SK-N-SH (cell line): Measurements from ENCODE around the gene CLN3. TPM values are rescaled to one million over a fixed set of nuclear protein-coding genes. Genes with fewer than 3 reads are reported as not detected.

Source experiments
- CTCF ChIA-PET: fragments of 300-600, 350-600 bp; formaldehyde crosslinking; extraction: SDS; loops from one replicate; lab custom pipeline; 2021; lab: Yijun Ruan, JAX
- POLR2A ChIA-PET: fragments of 350-600 bp; sonication (Branson Sonifier 250); formaldehyde crosslinking; extraction: SDS; loops from one replicate; lab custom pipeline; 2020; ENCODE audit warnings: antibody characterized with exemption, inconsistent platforms; lab: Yijun Ruan, JAX
- DNase-seq: peaks from one replicate; pipeline ENCODE4 v3.0.0; 2012
- H2AFZ ChIP-seq: fragments of 200-600 bp; sonication (generic); 2 replicates; pipeline ENCODE4 v1.8.1; 2016; ENCODE audit warnings: antibody characterized with exemption, mild to moderate bottlenecking, low read depth
- H3F3A ChIP-seq: fragments of 200-600 bp; sonication (generic); replicated peaks from 2 replicates; pipeline ENCODE3; 2016; ENCODE audit warnings: antibody characterized with exemption, mild to moderate bottlenecking; ENCODE audit not compliant: insufficient read depth
- H3K27ac ChIP-seq, 2 experiments: fragments of 200-500 bp in 1 of 2; fragments of 200-600 bp in 1 of 2; sonication (Bioruptor generic) in 1 of 2; sonication (generic), shearing (Covaris generic) in 1 of 2; 2 replicates each; pipeline versions ENCODE4 v1.5.1 to v1.6.1; 2014 to 2016; ENCODE audit warnings: low read depth in 2 of 2, inconsistent platforms in 1 of 2, low read length in 1 of 2, mild to moderate bottlenecking in 1 of 2, mixed read lengths in 1 of 2
- H3K27me3 ChIP-seq: fragments of 200-600 bp; sonication (generic), shearing (Covaris generic); 2 replicates; pipeline ENCODE4 v1.6.1; 2016; ENCODE audit warnings: mixed run types; ENCODE audit not compliant: insufficient read depth
- H3K36me3 ChIP-seq, 2 experiments: fragments of 200-500 bp in 1 of 2; fragments of 200-600 bp in 1 of 2; sonication (Bioruptor generic) in 1 of 2; sonication (generic) in 1 of 2; replicated peaks in 1 of 2; 2 replicates each; pipeline versions ENCODE3 to v1.5.1; 2014 to 2016; ENCODE audit warnings: low read length in 1 of 2, mild to moderate bottlenecking in 1 of 2; ENCODE audit not compliant: insufficient read depth in 2 of 2, control insufficient read depth in 1 of 2
- H3K4me1 ChIP-seq, 2 experiments: fragments of 200-500 bp in 1 of 2; fragments of 200-600 bp in 1 of 2; sonication (Bioruptor generic) in 1 of 2; sonication (generic), shearing (Covaris generic) in 1 of 2; 2 replicates each; pipeline versions ENCODE4 v1.5.1 to v1.6.1; 2014 to 2016; ENCODE audit warnings: low read depth in 1 of 2, low read length in 1 of 2, mixed run types in 1 of 2; ENCODE audit not compliant: insufficient read depth in 2 of 2, control insufficient read depth in 1 of 2
- H3K4me2 ChIP-seq: fragments of 200-600 bp; sonication (generic), shearing (Covaris generic); 2 replicates; pipeline ENCODE4 v1.6.1; 2017; ENCODE audit warnings: mixed run types
- H3K4me3 ChIP-seq, 2 experiments: fragments of 200-500 bp in 1 of 2; fragments of 200-600 bp in 1 of 2; sonication (Bioruptor generic) in 1 of 2; sonication (generic), shearing (Covaris generic) in 1 of 2; 2 replicates each; pipeline versions ENCODE4 v1.5.1 to v1.8.1; 2014 to 2016; ENCODE audit warnings: low read depth in 2 of 2, inconsistent platforms in 1 of 2, low read length in 1 of 2, mild to moderate bottlenecking in 1 of 2, mixed read lengths in 1 of 2, moderate library complexity in 1 of 2
- H3K79me2 ChIP-seq: fragments of 200-600 bp; sonication (generic); 2 replicates; pipeline ENCODE4 v1.8.1; 2017; ENCODE audit warnings: mild to moderate bottlenecking; ENCODE audit not compliant: insufficient read depth
- H3K9ac ChIP-seq: fragments of 200-600 bp; sonication (generic); 2 replicates; pipeline ENCODE4 v1.6.1; 2017; ENCODE audit warnings: mixed run types
- H3K9me2 ChIP-seq: fragments of 200-600 bp; sonication (generic); 2 replicates; pipeline ENCODE4 v1.6.1; 2017; ENCODE audit warnings: mixed run types
- H3K9me3 ChIP-seq: fragments of 200-600 bp; sonication (generic); 2 replicates; pipeline ENCODE4 v1.6.1; 2017; ENCODE audit warnings: mixed run types, mild to moderate bottlenecking, moderate library complexity
- H4K20me1 ChIP-seq: fragments of 200-600 bp; sonication (generic); 2 replicates; pipeline ENCODE4 v1.6.1; 2017; ENCODE audit warnings: mild to moderate bottlenecking, mixed run types; ENCODE audit not compliant: insufficient read depth
- CHD2 ChIP-seq: fragments of 150-350 bp; IDR thresholded peaks from 2 replicates; pipeline ENCODE4 v1.6.1; 2018; ENCODE audit warnings: low read length; ENCODE audit not compliant: partially characterized antibody
- EP300 ChIP-seq, 2 experiments: IDR thresholded peaks; 2 replicates each; pipeline versions ENCODE4 v1.4.0 to v1.6.1; 2012; ENCODE audit warnings: borderline replicate concordance in 1 of 2, low read depth in 1 of 2, low read length in 1 of 2
- GABPA ChIP-seq: IDR thresholded peaks from 2 replicates; pipeline ENCODE4 v1.4.0; 2012; ENCODE audit warnings: low read depth, mild to moderate bottlenecking
- MAX ChIP-seq: IDR thresholded peaks from 2 replicates; pipeline ENCODE4 v1.4.0; 2012; ENCODE audit warnings: low read depth
- NFIC ChIP-seq: IDR thresholded peaks from 2 replicates; pipeline ENCODE4 v1.4.0; 2012; ENCODE audit warnings: borderline replicate concordance
- NRF1 ChIP-seq: IDR thresholded peaks from 2 replicates; pipeline ENCODE4 v1.6.1; 2012; ENCODE audit warnings: low read depth, mild to moderate bottlenecking, low read length
- PBX3 ChIP-seq: IDR thresholded peaks from 2 replicates; pipeline ENCODE4; 2012
- RXRA ChIP-seq: IDR thresholded peaks from 2 replicates; pipeline ENCODE4 v1.4.0; 2012; ENCODE audit warnings: low read depth, mild to moderate bottlenecking, borderline replicate concordance
- TAF1 ChIP-seq: IDR thresholded peaks from 2 replicates; pipeline ENCODE4 v1.6.1; 2012; ENCODE audit warnings: low read depth, mild to moderate bottlenecking, low read length, moderate library complexity, borderline replicate concordance
- TCF12 ChIP-seq: IDR thresholded peaks from 2 replicates; pipeline ENCODE4 v1.4.0; 2012
- WGBS: methylation state at CpG from one replicate; pipeline ENCODE4 v1.1.6; 2017; ENCODE audit warnings: low lambda C conversion rate; 5-methylcytosine and 5-hydroxymethylcytosine counted together
- polyA plus RNA-seq, 3 experiments: library from polyadenylated mRNA; depleted of rRNA; stranded (reverse); fragments of >200 nt; gene quantifications; 2 replicates each; pipeline ENCODE4 v1.2.3, GENCODE V29; 2012
- TF ChIP-seq, protein P1 (sequence below): fragments of 150-350 bp; IDR thresholded peaks from 2 replicates; pipeline ENCODE4 v1.6.1; 2016; ENCODE audit warnings: mild to moderate bottlenecking, low read depth, low read length

CLN3 gene
- polyA plus RNA-seq, 1 of the 3 experiments (the other 2 are of a cell fraction): 18.5 TPM

DNA sequence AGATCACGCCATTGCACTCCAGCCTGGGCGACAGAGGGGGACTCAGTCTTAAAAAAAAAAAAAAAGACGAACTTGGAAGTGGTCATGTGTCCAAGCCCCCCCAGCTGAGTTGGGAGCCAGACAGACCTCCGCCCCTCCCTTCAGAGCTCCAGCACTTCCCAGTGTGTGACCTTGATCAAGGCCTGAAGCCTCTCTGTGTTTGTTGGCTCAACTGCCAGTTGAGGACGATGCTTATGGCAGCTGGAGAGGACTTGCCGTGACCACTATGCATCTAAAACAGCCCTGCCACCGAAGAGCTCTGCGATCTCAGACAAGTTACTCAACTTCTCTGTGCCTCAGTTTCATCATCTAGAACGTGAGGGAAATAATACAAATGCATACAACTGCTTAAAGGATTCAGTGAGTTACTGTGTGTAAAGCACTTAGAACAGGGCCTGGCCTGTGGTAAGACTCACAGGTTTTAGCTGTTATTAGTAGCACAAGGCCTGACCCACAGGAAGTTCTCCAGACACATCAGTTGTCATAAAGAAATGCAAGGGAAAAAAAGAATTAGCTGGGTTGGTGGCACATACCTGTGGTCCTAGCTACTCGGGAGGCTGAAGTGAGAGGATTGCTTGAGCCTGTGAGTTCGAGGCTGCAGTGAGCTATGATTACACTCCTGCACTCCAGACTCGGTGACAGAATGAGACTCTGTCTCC is 21.8 kb upstream of the CLN3 start:
- 78% methylated on average over 12 of the region's 12 CpGs for WGBS
- Histone ChIP-seq H3F3A (no peaks in the 10 kb centered on the region), H3K4me3 (no peak overlapping the region), H3K4me2 (no peak overlapping the region), H3K4me1 (no peaks in the 10 kb centered on the region), H3K36me3 (no peaks in the 10 kb centered on the region), H3K9me2 (no peaks in the 10 kb centered on the region), H3K79me2 (no peaks in the 10 kb centered on the region), H3K27me3 (no peaks in the 10 kb centered on the region), H2AFZ (no peak overlapping the region), H3K27ac (no peak overlapping the region), H3K9ac (no peak overlapping the region), H4K20me1 (no peaks in the 10 kb centered on the region), H3K9me3 (no peaks in the 10 kb centered on the region)
- ChIA-PET CTCF (no interaction called here), POLR2A (no interaction called here)
- TF ChIP-seq TAF1: no peak
- TF ChIP-seq CHD2: no peak
- TF ChIP-seq TCF12: no peak
- TF ChIP-seq PBX3: no peak
- TF ChIP-seq NFIC: no peak
- no peak for TF ChIP-seq MAX
- no peak for TF ChIP-seq RXRA
- no peak for DNase-seq

- Histone ChIP-seq H3F3A (no peaks in the 10 kb centered on the region), H3K27ac (no peak overlapping the region), H3K9me3 (no peaks in the 10 kb centered on the region), H3K4me1 (no peaks in the 10 kb centered on the region), H2AFZ (no peak overlapping the region), H3K79me2 (no peaks in the 10 kb centered on the region), H3K4me2 (no peak overlapping the region), H3K27me3 (no peaks in the 10 kb centered on the region), H4K20me1 (no peaks in the 10 kb centered on the region), H3K9ac (no peak overlapping the region), H3K9me2 (no peaks in the 10 kb centered on the region), H3K4me3 (no peak overlapping the region), H3K36me3 (no peaks in the 10 kb centered on the region)
- CTCF ChIA-PET: no interaction called here
- TF ChIP-seq EP300 (IDR thresholded peaks at IDR 0.05; ENCODE audit: borderline replicate concordance in 1 of 2, low read depth in 1 of 2, low read length in 1 of 2) (no peak), GABPA (no peak), TAF1 (no peak), NRF1 (no peak)
- TF ChIP-seq, protein P1, sequence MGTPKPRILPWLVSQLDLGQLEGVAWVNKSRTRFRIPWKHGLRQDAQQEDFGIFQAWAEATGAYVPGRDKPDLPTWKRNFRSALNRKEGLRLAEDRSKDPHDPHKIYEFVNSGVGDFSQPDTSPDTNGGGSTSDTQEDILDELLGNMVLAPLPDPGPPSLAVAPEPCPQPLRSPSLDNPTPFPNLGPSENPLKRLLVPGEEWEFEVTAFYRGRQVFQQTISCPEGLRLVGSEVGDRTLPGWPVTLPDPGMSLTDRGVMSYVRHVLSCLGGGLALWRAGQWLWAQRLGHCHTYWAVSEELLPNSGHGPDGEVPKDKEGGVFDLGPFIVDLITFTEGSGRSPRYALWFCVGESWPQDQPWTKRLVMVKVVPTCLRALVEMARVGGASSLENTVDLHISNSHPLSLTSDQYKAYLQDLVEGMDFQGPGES: no peak
- 84% methylated on average over 19 of the region's 21 CpGs for WGBS
- DNase-seq: no peak
- POLR2A ChIA-PET: no interaction called here
These were observed 20.2 kb upstream of the CLN3 start for GRCh38 chr16:28511801-28512789.
